Tibial artery (tissue), 4 donors: ENCODE measurements around the gene RRP1.
"Not testable (repeated sequence)": the region's sequence is repeated elsewhere in the genome, so short reads cannot be mapped to it uniquely, and the experiment has no call there.

Source experiments
- DNase-seq, 2 donors: peaks; one replicate each; pipeline ENCODE4 v3.0.0-alpha.2; 2019
- H3K27ac ChIP-seq, 2 donors: fragments of 200-600 bp; sonication (generic) in 1 of 2; 1 replicate in 1 of 2; 2 replicates in 1 of 2; pipeline ENCODE4 v1.5.1; 2018 to 2019; ENCODE audit warnings: mild to moderate bottlenecking in 1 of 2
- H3K27me3 ChIP-seq, 2 donors: fragments of 200-600 bp; sonication (generic) in 1 of 2; one replicate each; pipeline versions ENCODE4 v1.5.1 to v1.6.0; 2016 to 2019
- H3K36me3 ChIP-seq, 3 donors: fragments of 200-600 bp; sonication (generic) in 2 of 3; one replicate each; pipeline ENCODE4 v1.5.1; 2016 to 2019; ENCODE audit warnings: mild to moderate bottlenecking in 2 of 3
- H3K4me1 ChIP-seq, 4 donors: fragments of 200-600 bp; sonication (generic) in 2 of 4; 1 replicate in 3 of 4; 2 replicates in 1 of 4; pipeline ENCODE4 v1.5.1; 2016 to 2019
- H3K4me3 ChIP-seq, 2 donors: fragments of 200-600 bp; sonication (generic) in 1 of 2; 1 replicate in 1 of 2; 2 replicates in 1 of 2; pipeline ENCODE4 v1.5.1; 2018 to 2019; ENCODE audit warnings: mild to moderate bottlenecking in 2 of 2
- H3K9me3 ChIP-seq, 3 donors: fragments of 200-600 bp; sonication (generic) in 1 of 3; one replicate each; pipeline ENCODE4 v1.5.1; 2016 to 2019
- CTCF ChIP-seq, 2 experiments: fragments of 200-600 bp in 1 of 2; fragments of 450-650 bp in 1 of 2; IDR thresholded peaks; one replicate each; pipeline ENCODE4 v1.5.1; 2017 to 2019; ENCODE audit warnings: antibody characterized with exemption in 2 of 2, mild to moderate bottlenecking in 1 of 2, moderate library complexity in 1 of 2
- intact Hi-C: fragments of 100-400 bp; cut with DNase I; formaldehyde crosslinking; loops from one replicate; pipeline ENCODE4 v1.15.0; 2023; ENCODE audit warnings: low total_unique reads

Gene RRP1

GRCh38 chr21:43817157-43818086 lies 28.0 kb downstream of the RRP1 start:
- no peak overlapping the region for H3K4me3 ChIP-seq
- peaks cover 0 to 7% (median 6%) of the 10 kb centered on the region in 3 donors for H3K9me3 ChIP-seq
- no peak overlapping the region for H3K27ac ChIP-seq
- peaks cover 0 to 5% of the 10 kb centered on the region in 2 donors for H3K27me3 ChIP-seq
- DNase-seq, result no peak
- intact Hi-C loops, result loop anchor here (10.0 kb wide), 1 partner anchor 507 kb away; no protein-coding TSS in a partner anchor
- no peak for TF ChIP-seq CTCF (IDR thresholded peaks at IDR 0.05)
- H3K36me3 ChIP-seq, result no peaks in the 10 kb centered on the region
- H3K4me1 ChIP-seq, result peaks cover 0 to 6% (median 1%) of the 10 kb centered on the region in 4 donors

- Histone ChIP-seq H3K4me1 (no peaks in the 10 kb centered on the region), H3K9me3 (peaks cover 0 to 7% (median 6%) of the 10 kb centered on the region in 3 donors), H3K36me3 (no peaks in the 10 kb centered on the region), H3K27me3 (peaks cover 0 to 5% of the 10 kb centered on the region in 2 donors), H3K4me3 (no peak overlapping the region), H3K27ac (no peak overlapping the region)
- no peak for DNase-seq
- TF ChIP-seq CTCF (IDR thresholded peaks at IDR 0.05), result no peak
- intact Hi-C loops, result loop anchor here (10.0 kb wide), 1 partner anchor 506 kb away; no protein-coding TSS in a partner anchor
These were observed 29.3 kb downstream of the RRP1 start for GRCh38 chr21:43818685-43819084.

- no peak for TF ChIP-seq CTCF (IDR thresholded peaks at IDR 0.05)
- peaks cover 0 to 7% (median 6%) of the 10 kb centered on the region in 3 donors for H3K9me3 ChIP-seq
- no peaks in the 10 kb centered on the region for H3K27me3 ChIP-seq
- intact Hi-C loops, result loop anchor here (10.0 kb wide), 2 partner anchors 65 to 505 kb away; no protein-coding TSS in a partner anchor
- H3K36me3 ChIP-seq, result no peaks in the 10 kb centered on the region
- no peaks in the 10 kb centered on the region for H3K4me1 ChIP-seq
- H3K4me3 ChIP-seq, result no peak overlapping the region
- no peak overlapping the region for H3K27ac ChIP-seq
- DNase-seq, result peak in 1 of 2 donors; percentile 15
These were observed 30.4 kb downstream of the RRP1 start for GRCh38 chr21:43819511-43820405.

- Histone ChIP-seq H3K36me3 (no peaks in the 10 kb centered on the region), H3K9me3 (peaks cover 0 to 7% (median 6%) of the 10 kb centered on the region in 3 donors), H3K4me1 (no peaks in the 10 kb centered on the region), H3K27me3 (peaks cover 0 to 5% of the 10 kb centered on the region in 2 donors), H3K27ac (no peak overlapping the region), H3K4me3 (no peak overlapping the region)
- intact Hi-C loops, result loop anchor here (10.0 kb wide), 1 partner anchor 64 kb away; no protein-coding TSS in a partner anchor
- no peak for DNase-seq
- no peak for TF ChIP-seq CTCF (IDR thresholded peaks at IDR 0.05)
These were observed 31.1 kb downstream of the RRP1 start for GRCh38 chr21:43820466-43820865.

GRCh38 chr21:43822166-43822565 lies 32.8 kb downstream of the RRP1 start:
- not testable (repeated sequence) for H3K4me1 ChIP-seq, H3K36me3 ChIP-seq, H3K9me3 ChIP-seq, DNase-seq, H3K27ac ChIP-seq, H3K4me3 ChIP-seq
- intact Hi-C loops, result loop anchor here (10.0 kb wide), 1 partner anchor 63 kb away; no protein-coding TSS in a partner anchor
- peaks cover 0 to 22% of the 10 kb centered on the region in 2 donors for H3K27me3 ChIP-seq

- H3K27me3 ChIP-seq, result peaks cover 0 to 22% of the 10 kb centered on the region in 2 donors
- not testable (repeated sequence) for DNase-seq, H3K9me3 ChIP-seq, H3K4me1 ChIP-seq, H3K36me3 ChIP-seq, H3K27ac ChIP-seq, H3K4me3 ChIP-seq
- intact Hi-C loops, result loop anchor here (10.0 kb wide), 1 partner anchor 62 kb away; no protein-coding TSS in a partner anchor
These were observed 33.4 kb downstream of the RRP1 start for GRCh38 chr21:43822741-43823140.
